Activated naive CD4-positive, alpha-beta T cell treated with anti-CD3 and anti-CD28 coated beads, Interleukin-2, amount 50 U/mL, for 72 hours (primary cell): ENCODE measurements around the gene CDC40. TPM values are rescaled to one million over a fixed set of nuclear protein-coding genes. Genes with fewer than 3 reads are reported as not detected.

ENCODE experiments used
- total RNA-seq, 2 donors: library from RNA; stranded (reverse); gene quantifications; one replicate each; pipeline ENCODE4 v1.2.3, GENCODE V29; 2022

The CDC40 gene
- total RNA-seq, 2 donors from 2014 or later: 26.0 to 40.1 TPM

Other genes with a start within 250 kb of the CDC40 start
- gene GPR6, start 202.1 kb upstream of the CDC40 start, total RNA-seq: not detected
- 1 to 10 TPM; 3.9 to 4.3 TPM for gene WASF1, start 757 bp upstream of the CDC40 start, total RNA-seq
- gene METTL24, start 177.9 kb downstream of the CDC40 start, total RNA-seq: not detected
- gene DDO, start 235.1 kb downstream of the CDC40 start, total RNA-seq: under 1 TPM in 1 of 2 donors, not detected in 1; 0.34 TPM